Naive thymus-derived CD4-positive, alpha-beta T cell (primary cell): ENCODE data around the gene DNM3. TPM values are rescaled to one million over a fixed set of nuclear protein-coding genes. Genes with fewer than 3 reads are reported as not detected.
A peak's percentile ranks its signal among the peaks of the same experiment; 100 is the strongest.

ENCODE experiments used
- ATAC-seq: fragments of 150-1000 bp; cut with Tn5 transposase; 2 replicates; pipeline ENCODE4 v1.10.0; 2021; ENCODE audit warnings: mild to moderate bottlenecking, moderate library complexity
- CTCF ChIA-PET: fragments of 350-600 bp; sonication (Branson Sonifier 250); formaldehyde crosslinking; loops from one replicate; lab custom pipeline; 2021; ENCODE audit warnings: antibody characterized with exemption; lab: Charles Lee
- POLR2A ChIA-PET: fragments of 350-600 bp; sonication (Branson Sonifier 250); formaldehyde crosslinking; loops from one replicate; lab custom pipeline; 2021; ENCODE audit warnings: antibody characterized with exemption, inconsistent platforms; lab: Charles Lee
- DNase-seq, 9 donors: peaks; one replicate each; pipeline versions ENCODE4 v3.0.0 to v3.0.0-alpha.2; 2020 to 2022; ENCODE audit warnings: mixed read lengths in 1 of 9
- H3K27ac ChIP-seq: one replicate; pipeline ENCODE4 v1.7.0; 2013; ENCODE audit warnings: mild to moderate bottlenecking, low read depth, low read length, moderate library complexity
- H3K27me3 ChIP-seq, 2 donors: one replicate each; pipeline ENCODE4 v1.7.0; 2013; ENCODE audit warnings: low read length in 2 of 2, mild to moderate bottlenecking in 2 of 2, moderate library complexity in 2 of 2; ENCODE audit not compliant: control insufficient read depth in 2 of 2, insufficient read depth in 2 of 2
- H3K36me3 ChIP-seq, 3 experiments: 1 replicate in 2 of 3; 2 replicates in 1 of 3; pipeline ENCODE4 v1.7.0; 2013; ENCODE audit warnings: low read length in 3 of 3, mild to moderate bottlenecking in 3 of 3, moderate library complexity in 1 of 3; ENCODE audit not compliant: insufficient read depth in 3 of 3, control insufficient read depth in 2 of 3
- H3K4me1 ChIP-seq, 2 donors: one replicate each; pipeline ENCODE4 v1.7.0; 2013; ENCODE audit warnings: low read length in 2 of 2, mild to moderate bottlenecking in 2 of 2, moderate library complexity in 1 of 2; ENCODE audit not compliant: control insufficient read depth in 2 of 2, insufficient read depth in 2 of 2
- H3K4me3 ChIP-seq: 2 replicates; pipeline ENCODE4 v1.7.0; 2013; ENCODE audit warnings: mild to moderate bottlenecking, low read length
- H3K9me3 ChIP-seq, 3 experiments: 1 replicate in 2 of 3; 2 replicates in 1 of 3; pipeline ENCODE4 v1.7.0; 2013; ENCODE audit warnings: low read length in 3 of 3; ENCODE audit not compliant: control insufficient read depth in 2 of 3
- H3K27ac Mint-ChIP-seq, 9 donors: one replicate each; pipeline ENCODE4 v1.8.0; 2020 to 2022; ENCODE audit warnings: mixed read lengths in 9 of 9, mild to moderate bottlenecking in 8 of 9, moderate library complexity in 5 of 9, inconsistent platforms in 2 of 9
- H3K27me3 Mint-ChIP-seq, 5 donors: one replicate each; pipeline ENCODE4 v1.8.0; 2021 to 2022; ENCODE audit warnings: mixed read lengths in 5 of 5, mild to moderate bottlenecking in 1 of 5
- H3K36me3 Mint-ChIP-seq, 5 donors: one replicate each; pipeline ENCODE4 v1.8.0; 2020 to 2022; ENCODE audit warnings: mixed read lengths in 5 of 5, mild to moderate bottlenecking in 3 of 5, inconsistent platforms in 1 of 5
- H3K4me1 Mint-ChIP-seq, 7 donors: one replicate each; pipeline ENCODE4 v1.8.0; 2020 to 2022; ENCODE audit warnings: mixed read lengths in 7 of 7, mild to moderate bottlenecking in 3 of 7, inconsistent platforms in 1 of 7
- H3K4me3 Mint-ChIP-seq, 10 donors: one replicate each; pipeline ENCODE4 v1.8.0; 2020 to 2022; ENCODE audit warnings: mild to moderate bottlenecking in 10 of 10, mixed read lengths in 10 of 10, moderate library complexity in 6 of 10, inconsistent platforms in 2 of 10
- H3K9me3 Mint-ChIP-seq, 11 donors: one replicate each; pipeline ENCODE4 v1.8.0; 2020 to 2022; ENCODE audit warnings: mixed read lengths in 11 of 11, mild to moderate bottlenecking in 4 of 11, inconsistent platforms in 1 of 11, moderate library complexity in 1 of 11
- intact Hi-C, 2 donors: fragments of 100-400 bp; cut with micrococcal nuclease; formaldehyde crosslinking; loops; one replicate each; pipeline ENCODE4 v1.15.1; 2023
- polyA plus RNA-seq, 2 donors: library from polyadenylated mRNA; unstranded; fragments of 300-500 nt; fragmentation: Illumina TruSeq; gene quantifications; one replicate each; pipeline ENCODE4 v1.2.3, GENCODE V29; 2021
- total RNA-seq, 6 experiments: library from RNA in 5 of 6; stranded (reverse) in 5 of 6; gene quantifications; 1 replicate in 5 of 6; 2 replicates in 1 of 6; pipeline ENCODE4 v1.2.3 and lab custom pipeline; 2021 to 2026

DNM3 gene
- total and polyA plus RNA-seq, 7 experiments from 2014 or later, result 1.2 to 2.5 (median 2.0) TPM

DNA sequence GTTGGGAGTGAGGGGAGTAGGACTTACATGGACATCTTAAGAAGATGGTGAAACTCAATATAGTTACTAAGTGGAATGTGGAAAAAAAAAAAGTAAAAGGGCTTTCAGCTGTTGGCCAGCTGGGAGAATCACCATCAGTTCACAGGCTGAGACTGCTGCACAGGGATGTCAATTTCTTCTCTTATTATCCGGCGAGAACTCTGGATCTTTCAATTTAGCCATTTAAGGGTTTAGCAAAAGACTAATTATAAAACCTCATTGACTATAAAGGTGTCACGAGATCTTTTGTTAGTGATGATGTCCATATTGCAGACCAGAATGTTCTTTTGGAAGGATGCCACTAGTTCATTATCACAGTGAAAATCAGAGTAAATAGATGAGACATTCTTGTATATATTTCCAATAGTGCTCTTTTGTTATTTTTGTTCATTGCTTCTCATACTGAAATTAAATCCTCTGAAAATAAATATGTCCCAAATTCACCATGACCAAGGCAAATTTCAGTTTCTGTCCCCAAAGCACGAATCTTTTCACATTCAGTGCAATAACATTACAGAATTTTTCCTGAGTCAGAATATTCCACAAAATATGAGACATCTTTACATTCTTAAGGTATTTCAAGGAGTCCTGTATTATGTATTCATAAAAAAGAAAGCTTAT lies 266.1 kb downstream of the DNM3 start:
- no peak for ATAC-seq
- H3K36me3 Mint-ChIP-seq, result no peaks in the 10 kb centered on the region
- no peak overlapping the region for H3K4me3 Mint-ChIP-seq
- H3K4me1 ChIP-seq, result no peaks in the 10 kb centered on the region
- H3K27ac Mint-ChIP-seq, result no peak overlapping the region
- peaks cover 0 to 5% (median 0%) of the 10 kb centered on the region in 7 donors for H3K4me1 Mint-ChIP-seq
- no peaks in the 10 kb centered on the region for H3K9me3 ChIP-seq
- H3K27me3 ChIP-seq, result no peaks in the 10 kb centered on the region
- H3K4me3 ChIP-seq, result no peak overlapping the region
- no peak overlapping the region for H3K27ac ChIP-seq
- ChIA-PET CTCF (interaction anchor here (0.6 kb wide), 2 partner anchors 24 to 240 kb away, joined by 3 read pairs; no protein-coding TSS in a partner anchor), POLR2A (no interaction called here)
- peaks cover 0 to 20% (median 4%) of the 10 kb centered on the region in 5 donors for H3K27me3 Mint-ChIP-seq
- intact Hi-C loops, result no loop called here
- no peak for DNase-seq
- H3K9me3 Mint-ChIP-seq, result no peaks in the 10 kb centered on the region
- no peaks in the 10 kb centered on the region for H3K36me3 ChIP-seq

DNA sequence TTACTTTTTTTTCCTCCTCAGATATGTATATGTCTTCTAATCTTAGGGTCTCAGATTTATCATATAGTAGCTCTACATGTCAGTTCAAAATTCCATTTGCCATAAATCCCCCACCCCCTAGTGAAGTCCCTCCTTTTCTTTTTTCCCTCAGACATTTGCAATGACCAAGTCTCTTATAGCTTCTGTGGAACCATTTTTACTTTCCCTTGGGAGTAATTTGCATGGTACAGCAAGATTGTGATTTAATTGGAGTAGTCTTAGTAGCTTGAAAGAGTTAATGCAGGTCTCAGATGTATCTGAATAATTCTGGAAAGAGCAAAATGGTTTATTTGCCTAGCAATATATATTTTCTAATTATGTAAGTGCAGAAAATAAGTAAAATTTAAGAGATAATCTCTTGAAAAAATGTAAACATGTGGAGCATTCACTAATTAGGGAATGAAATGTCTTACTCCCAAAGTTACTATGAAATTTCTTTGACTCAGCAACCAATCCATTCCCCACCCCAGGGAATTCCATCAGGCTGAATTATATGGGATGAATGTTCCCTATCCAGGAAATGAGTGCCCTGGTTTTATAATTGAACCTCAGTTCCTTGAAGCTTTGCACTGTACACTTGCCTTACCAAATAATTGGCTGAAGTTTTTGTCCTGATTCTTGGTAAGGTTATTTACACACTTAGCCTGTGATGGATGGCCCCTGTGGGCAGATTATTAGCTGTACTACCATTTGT lies 267.0 kb downstream of the DNM3 start:
- ChIA-PET POLR2A (no interaction called here), CTCF (interaction anchor here (0.6 kb wide), 1 partner anchor 239 kb away, joined by 3 read pairs; no protein-coding TSS in a partner anchor)
- H3K36me3 ChIP-seq, result no peaks in the 10 kb centered on the region
- Mint-ChIP-seq H3K4me3 (no peak overlapping the region), H3K4me1 (peaks cover 0 to 5% (median 0%) of the 10 kb centered on the region in 7 donors), H3K36me3 (no peaks in the 10 kb centered on the region), H3K27ac (peak overlapping the region in 1 of 9 donors; percentile 51), H3K27me3 (peaks cover 0 to 20% (median 3%) of the 10 kb centered on the region in 5 donors), H3K9me3 (no peaks in the 10 kb centered on the region)
- H3K9me3 ChIP-seq, result no peaks in the 10 kb centered on the region
- intact Hi-C loops, result no loop called here
- H3K4me1 ChIP-seq, result no peaks in the 10 kb centered on the region
- no peak overlapping the region for H3K27ac ChIP-seq
- H3K27me3 ChIP-seq, result no peaks in the 10 kb centered on the region
- DNase-seq (no peak), ATAC-seq (no peak)
- H3K4me3 ChIP-seq, result no peak overlapping the region

DNA sequence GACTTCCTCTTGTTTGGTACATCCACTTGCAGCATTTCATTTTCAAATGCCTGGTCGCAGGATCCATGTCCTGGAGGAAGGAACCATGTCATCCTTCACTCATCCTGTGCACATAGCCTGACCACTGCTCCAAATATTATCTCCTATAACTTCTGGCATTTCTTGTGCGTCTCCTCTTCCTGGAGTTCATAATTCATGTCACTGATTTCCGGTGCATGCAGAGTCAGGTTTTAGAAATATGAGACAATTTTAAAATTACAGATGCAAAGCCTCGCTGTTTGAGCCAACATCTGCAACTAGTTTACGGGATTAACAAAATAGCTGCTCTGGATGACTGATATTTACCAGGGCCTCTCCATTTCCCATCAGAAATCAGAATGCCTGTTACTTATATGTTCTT lies 268.1 kb downstream of the DNM3 start:
- no peaks in the 10 kb centered on the region for H3K9me3 ChIP-seq
- no peaks in the 10 kb centered on the region for H3K27me3 ChIP-seq
- no peaks in the 10 kb centered on the region for H3K4me1 ChIP-seq
- no peaks in the 10 kb centered on the region for H3K36me3 Mint-ChIP-seq
- H3K36me3 ChIP-seq, result no peaks in the 10 kb centered on the region
- H3K27ac ChIP-seq, result no peak overlapping the region
- no peak overlapping the region for H3K4me3 Mint-ChIP-seq
- H3K27ac Mint-ChIP-seq, result no peak overlapping the region
- DNase-seq (no peak), ATAC-seq (no peak)
- no peaks in the 10 kb centered on the region for H3K9me3 Mint-ChIP-seq
- POLR2A ChIA-PET, result no interaction called here
- intact Hi-C loops, result no loop called here
- no peak overlapping the region for H3K4me3 ChIP-seq
- peaks cover 0 to 20% (median 3%) of the 10 kb centered on the region in 5 donors for H3K27me3 Mint-ChIP-seq
- H3K4me1 Mint-ChIP-seq, result peaks cover 0 to 5% (median 0%) of the 10 kb centered on the region in 7 donors
- CTCF ChIA-PET, result no interaction called here

DNA sequence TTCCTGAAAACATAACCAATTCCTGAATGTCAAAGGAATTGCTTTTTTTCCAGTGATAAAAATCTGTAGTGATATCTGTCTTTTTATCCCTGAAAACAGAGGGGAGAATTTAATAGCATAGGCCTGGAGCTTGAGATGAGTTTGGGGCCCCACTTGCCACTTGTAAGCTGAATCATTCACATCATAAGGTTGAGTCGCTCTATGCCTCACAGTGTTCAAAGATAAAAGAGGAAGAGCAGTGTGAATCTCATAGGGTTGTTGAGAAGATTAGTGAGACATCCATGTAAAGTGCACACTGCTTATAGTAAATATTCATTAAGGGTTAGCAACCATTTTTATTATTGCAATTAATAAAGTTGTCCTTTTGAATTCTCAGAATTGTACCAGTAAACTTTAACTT lies 271.3 kb downstream of the DNM3 start:
- no peaks in the 10 kb centered on the region for H3K9me3 ChIP-seq
- no peak for ATAC-seq
- intact Hi-C loops, result no loop called here
- H3K27ac Mint-ChIP-seq, result no peak overlapping the region
- no peak overlapping the region for H3K4me3 ChIP-seq
- no peaks in the 10 kb centered on the region for H3K27me3 ChIP-seq
- H3K27ac ChIP-seq, result no peak overlapping the region
- no peaks in the 10 kb centered on the region for H3K36me3 ChIP-seq
- H3K4me1 ChIP-seq, result peaks cover 6 to 7% of the 10 kb centered on the region in 2 donors
- no peak for DNase-seq
- ChIA-PET POLR2A (no interaction called here), CTCF (interaction anchor here (0.5 kb wide), 1 partner anchor 40 kb away, joined by 3 read pairs; no protein-coding TSS in a partner anchor)
- H3K9me3 Mint-ChIP-seq, result no peaks in the 10 kb centered on the region
- peaks cover 0 to 3% (median 0%) of the 10 kb centered on the region in 5 donors for H3K36me3 Mint-ChIP-seq
- peaks cover 3 to 15% (median 8%) of the 10 kb centered on the region in 7 donors for H3K4me1 Mint-ChIP-seq
- peaks cover 0 to 12% (median 3%) of the 10 kb centered on the region in 5 donors for H3K27me3 Mint-ChIP-seq
- H3K4me3 Mint-ChIP-seq, result no peak overlapping the region

DNA sequence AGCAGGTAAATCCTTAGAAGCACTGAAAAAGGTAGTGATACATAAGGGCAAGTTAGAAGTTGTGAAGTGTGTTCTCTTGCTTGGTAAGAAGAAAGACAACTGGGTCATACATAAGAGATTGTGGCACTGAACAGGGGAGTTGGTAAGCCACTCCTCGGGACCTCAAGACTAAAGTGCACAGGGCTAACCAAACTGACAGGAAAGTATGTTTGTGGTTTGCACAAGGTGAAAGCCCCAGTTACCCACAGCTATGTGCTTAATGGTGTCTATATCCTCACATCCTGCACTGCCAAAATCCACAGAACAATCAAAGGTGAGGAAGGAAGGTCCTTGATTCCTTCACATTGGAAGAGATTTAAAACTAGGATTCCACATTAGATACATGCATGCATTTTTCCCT lies 276.5 kb downstream of the DNM3 start:
- no peaks in the 10 kb centered on the region for H3K27me3 Mint-ChIP-seq
- peaks cover 0 to 7% (median 0%) of the 10 kb centered on the region in 11 donors for H3K9me3 Mint-ChIP-seq
- Histone ChIP-seq H3K27ac (peak overlapping the region; percentile 15), H3K4me3 (no peak overlapping the region), H3K4me1 (peaks cover 13 to 17% of the 10 kb centered on the region in 2 donors), H3K9me3 (no peaks in the 10 kb centered on the region), H3K27me3 (no peaks in the 10 kb centered on the region), H3K36me3 (no peaks in the 10 kb centered on the region)
- ATAC-seq, result peak; percentile 91
- ChIA-PET CTCF (no interaction called here), POLR2A (interaction anchor here (0.6 to 1.0 kb wide), 6 partner anchors 8 to 887 kb away, joined by 3 to 6 read pairs (median 3); no protein-coding TSS in a partner anchor)
- peak overlapping the region; percentile 44 to 84 (median 78) for H3K27ac Mint-ChIP-seq
- H3K4me1 Mint-ChIP-seq, result peaks cover 10 to 35% (median 24%) of the 10 kb centered on the region in 7 donors
- intact Hi-C loops, result no loop called here
- H3K36me3 Mint-ChIP-seq, result peaks cover 0 to 9% (median 3%) of the 10 kb centered on the region in 5 donors
- DNase-seq, result peak in 8 of 9 donors; percentile 1 to 48 (median 26)
- H3K4me3 Mint-ChIP-seq, result peak overlapping the region in 8 of 10 donors; percentile 16 to 68 (median 46)

DNA sequence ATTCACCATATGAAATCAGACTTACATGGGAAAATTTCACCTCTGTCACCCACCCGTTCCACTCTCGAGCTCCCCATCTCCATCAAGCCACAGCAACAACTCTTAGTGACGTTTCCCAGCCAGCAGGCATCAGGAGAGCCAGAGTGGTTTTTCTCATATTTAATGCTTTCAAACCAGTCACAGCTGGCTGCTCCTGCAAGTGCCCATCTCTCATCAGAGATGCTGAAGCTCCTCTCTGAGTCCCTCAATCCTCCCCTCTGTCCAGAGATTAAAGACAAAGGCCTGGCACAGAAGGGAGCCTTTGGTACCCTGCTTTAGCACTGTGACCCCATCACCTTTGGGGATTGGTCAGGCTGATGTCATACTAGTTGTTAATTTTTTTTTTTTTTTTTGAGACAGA lies 277.3 kb downstream of the DNM3 start:
- H3K36me3 Mint-ChIP-seq, result peaks cover 0 to 9% (median 3%) of the 10 kb centered on the region in 5 donors
- POLR2A ChIA-PET, result interaction anchor here (0.7 to 1.0 kb wide), 4 partner anchors 8 to 887 kb away, joined by 3 to 6 read pairs (median 3); no protein-coding TSS in a partner anchor
- peaks cover 0 to 7% (median 0%) of the 10 kb centered on the region in 11 donors for H3K9me3 Mint-ChIP-seq
- Histone ChIP-seq H3K27me3 (no peaks in the 10 kb centered on the region), H3K4me3 (no peak overlapping the region), H3K36me3 (no peaks in the 10 kb centered on the region), H3K9me3 (no peaks in the 10 kb centered on the region), H3K4me1 (peaks cover 13 to 17% of the 10 kb centered on the region in 2 donors), H3K27ac (no peak overlapping the region)
- intact Hi-C loops, result no loop called here
- H3K4me3 Mint-ChIP-seq, result peak overlapping the region in 2 of 10 donors; percentile 18
- peaks cover 10 to 35% (median 24%) of the 10 kb centered on the region in 7 donors for H3K4me1 Mint-ChIP-seq
- no peak for ATAC-seq
- CTCF ChIA-PET, result no interaction called here
- H3K27me3 Mint-ChIP-seq, result no peaks in the 10 kb centered on the region
- DNase-seq, result no peak
- peak overlapping the region in 3 of 9 donors; percentile 45 to 67 (median 48) for H3K27ac Mint-ChIP-seq
